Caco-2 (cell line): ENCODE results near the gene KLHDC7B. TPM values are rescaled to one million over a fixed set of nuclear protein-coding genes. Genes with fewer than 3 reads are reported as not detected.

Source experiments
- BruUV-seq: library from RNA; stranded (reverse); fragments of 400-500 nt; replicated peaks from 2 replicates; lab custom pipeline; 2021; lab: Mats Ljungman, UMichigan
- CTCF ChIA-PET: fragments of 300-600 bp; sonication (Branson Sonifier 250); formaldehyde crosslinking; loops from one replicate; lab custom pipeline; 2022; ENCODE audit warnings: antibody characterized with exemption; lab: Charles Lee
- POLR2A ChIA-PET: fragments of 300-600 bp; sonication (Branson Sonifier 250); formaldehyde crosslinking; loops from one replicate; lab custom pipeline; 2022; ENCODE audit warnings: antibody characterized with exemption; lab: Charles Lee
- DNase-seq, 2 experiments: peaks; one replicate each; pipeline versions ENCODE4 v3.0.0 to v3.0.0-alpha.2; 2020 to 2022
- H3K27me3 ChIP-seq: replicated peaks from 2 replicates; pipeline ENCODE4 v1.6.0; 2011; ENCODE audit warnings: low read length; ENCODE audit not compliant: control insufficient read depth, insufficient read depth
- H3K36me3 ChIP-seq: 2 replicates; pipeline ENCODE4 v1.5.1; 2011; ENCODE audit warnings: low read length; ENCODE audit not compliant: control insufficient read depth, insufficient read depth
- H3K4me1 ChIP-seq: fragments of 250-450 bp; sonication (Bioruptor Pico); 2 replicates; pipeline ENCODE4 v1.5.1; 2020; ENCODE audit warnings: mild to moderate bottlenecking
- H3K4me3 ChIP-seq: 2 replicates; pipeline ENCODE4 v1.5.1; 2011; ENCODE audit warnings: low read depth, mild to moderate bottlenecking, control low read depth, low read length
- H3K9me3 ChIP-seq: fragments of 250-450 bp; sonication (Bioruptor Pico); 2 replicates; pipeline ENCODE4 v1.5.1; 2020; ENCODE audit warnings: mild to moderate bottlenecking, moderate library complexity
- H3K27ac Mint-ChIP-seq: one replicate; pipeline ENCODE4 v1.8.0; 2022; ENCODE audit warnings: mixed read lengths; ENCODE audit not compliant: unreplicated experiment
- H3K27me3 Mint-ChIP-seq: one replicate; pipeline ENCODE4 v1.8.0; 2022; ENCODE audit warnings: mixed read lengths; ENCODE audit not compliant: insufficient read depth, unreplicated experiment
- H3K36me3 Mint-ChIP-seq: one replicate; pipeline ENCODE4 v1.8.0; 2022; ENCODE audit warnings: mild to moderate bottlenecking, mixed read lengths; ENCODE audit not compliant: insufficient read depth, unreplicated experiment
- H3K4me1 Mint-ChIP-seq: one replicate; pipeline ENCODE4 v1.8.0; 2022; ENCODE audit warnings: low read depth, mixed read lengths; ENCODE audit not compliant: unreplicated experiment
- H3K4me3 Mint-ChIP-seq: one replicate; pipeline ENCODE4 v1.8.0; 2022; ENCODE audit warnings: mild to moderate bottlenecking, moderate library complexity, mixed read lengths; ENCODE audit not compliant: unreplicated experiment
- H3K9me3 Mint-ChIP-seq: one replicate; pipeline ENCODE4 v1.8.0; 2022; ENCODE audit warnings: mixed read lengths; ENCODE audit not compliant: unreplicated experiment
- CTCF ChIP-seq, 2 experiments: fragments of 200-600 bp in 1 of 2; IDR thresholded peaks; 1 replicate in 1 of 2; 2 replicates in 1 of 2; pipeline versions ENCODE4 v1.5.1 to v1.8.0; 2011 to 2022; ENCODE audit warnings: antibody characterized with exemption in 1 of 2, control low read depth in 1 of 2, inconsistent platforms in 1 of 2, low read depth in 1 of 2, low read length in 1 of 2, mild to moderate bottlenecking in 1 of 2, moderate library complexity in 1 of 2; ENCODE audit not compliant: insufficient read depth in 1 of 2, severe bottlenecking in 1 of 2, unreplicated experiment in 1 of 2
- intact Hi-C: fragments of 100-400 bp; cut with micrococcal nuclease; formaldehyde crosslinking; loops from one replicate; pipeline ENCODE4 v1.10.0; 2022; ENCODE audit not compliant: unreplicated experiment
- total RNA-seq: library from RNA; stranded (reverse); gene quantifications from 2 replicates; pipeline ENCODE4 v1.2.3, GENCODE V29; 2022

KLHDC7B gene
- total RNA-seq, 1 experiment from 2014 or later = 2.0 TPM

- no peaks in the 10 kb centered on the region for H3K4me1 ChIP-seq
- intact Hi-C loops = no loop called here
- H3K36me3 ChIP-seq = peaks cover 1% of the 10 kb centered on the region; the same call in 1 of the 2 replicates
- no TSS peak for BruUV-seq
- no peak overlapping the region for H3K4me3 ChIP-seq
- Mint-ChIP-seq H3K4me3 (no peak overlapping the region), H3K9me3 (no peaks in the 10 kb centered on the region), H3K27me3 (no peaks in the 10 kb centered on the region), H3K4me1 (no peaks in the 10 kb centered on the region), H3K36me3 (no peaks in the 10 kb centered on the region), H3K27ac (no peak overlapping the region)
- CTCF ChIA-PET = interaction anchor here (0.9 to 2.5 kb wide), 2 partner anchors 45 to 53 kb away, joined by 4 to 14 read pairs; partner anchors contain the start of gene ARSA
- no peak for TF ChIP-seq CTCF (IDR thresholded peaks at IDR 0.05; ENCODE audit: insufficient read depth in 1 of 2, low read depth in 1 of 2, low read length in 1 of 2, severe bottlenecking in 1 of 2, unreplicated experiment in 1 of 2)
- DNase-seq = no peak
- H3K9me3 ChIP-seq = no peaks in the 10 kb centered on the region
- H3K27me3 ChIP-seq = no peaks in the 10 kb centered on the region
- POLR2A ChIA-PET = interaction anchor here (0.6 kb wide), 1 partner anchor 68 kb away, joined by 3 read pairs; the partner anchor contains the start of gene LMF2
These were observed 29.8 kb downstream of the KLHDC7B start for GRCh38 chr22:50575426-50575941.

- no peaks in the 10 kb centered on the region for H3K9me3 ChIP-seq
- Mint-ChIP-seq H3K9me3 (no peaks in the 10 kb centered on the region), H3K4me1 (no peaks in the 10 kb centered on the region), H3K27me3 (no peaks in the 10 kb centered on the region), H3K27ac (no peak overlapping the region), H3K4me3 (no peak overlapping the region), H3K36me3 (no peaks in the 10 kb centered on the region)
- H3K4me1 ChIP-seq = no peaks in the 10 kb centered on the region
- ChIA-PET POLR2A (no interaction called here), CTCF (interaction anchor here (2.5 kb wide), 1 partner anchor 45 kb away, joined by 14 read pairs; no protein-coding TSS in a partner anchor)
- BruUV-seq = no TSS peak
- intact Hi-C loops = loop anchor here (1.0 kb wide), 2 partner anchors 44 to 115 kb away; no protein-coding TSS in a partner anchor
- peak; percentile 41 to 59 for TF ChIP-seq CTCF (IDR thresholded peaks at IDR 0.05; ENCODE audit: insufficient read depth in 1 of 2, low read depth in 1 of 2, low read length in 1 of 2, severe bottlenecking in 1 of 2, unreplicated experiment in 1 of 2)
- peaks cover 1% of the 10 kb centered on the region; the same call in 1 of the 2 replicates for H3K36me3 ChIP-seq
- no peak overlapping the region for H3K4me3 ChIP-seq
- DNase-seq = peak; percentile 67 to 73
- H3K27me3 ChIP-seq = no peaks in the 10 kb centered on the region
These were observed 30.4 kb downstream of the KLHDC7B start for GRCh38 chr22:50576070-50576469.

GRCh38 chr22:50576806-50577696 is 31.4 kb downstream of the KLHDC7B start:
- H3K4me3 ChIP-seq = no peak overlapping the region
- Mint-ChIP-seq H3K27me3 (no peaks in the 10 kb centered on the region), H3K9me3 (no peaks in the 10 kb centered on the region), H3K4me1 (no peaks in the 10 kb centered on the region), H3K27ac (no peak overlapping the region), H3K4me3 (no peak overlapping the region), H3K36me3 (no peaks in the 10 kb centered on the region)
- CTCF ChIA-PET = interaction anchor here (2.5 kb wide), 1 partner anchor 44 kb away, joined by 14 read pairs; no protein-coding TSS in a partner anchor
- DNase-seq = no peak
- intact Hi-C loops = loop anchor here (1.0 kb wide), 2 partner anchors 43 to 114 kb away; no protein-coding TSS in a partner anchor
- H3K4me1 ChIP-seq = peaks cover 6% of the 10 kb centered on the region; the same call in 1 of the 2 replicates
- no TSS peak for BruUV-seq
- POLR2A ChIA-PET = no interaction called here
- no peaks in the 10 kb centered on the region for H3K9me3 ChIP-seq
- H3K27me3 ChIP-seq = no peaks in the 10 kb centered on the region
- peaks cover 1% of the 10 kb centered on the region; the same call in 1 of the 2 replicates for H3K36me3 ChIP-seq
- TF ChIP-seq CTCF (IDR thresholded peaks at IDR 0.05; ENCODE audit: insufficient read depth in 1 of 2, low read depth in 1 of 2, low read length in 1 of 2, severe bottlenecking in 1 of 2, unreplicated experiment in 1 of 2) = no peak
